ENCODE measurements around the gene CRABP1.
"Not testable (repeated sequence)": the region's sequence is repeated elsewhere in the genome, so short reads cannot be mapped to it uniquely, and the experiment has no call there.

CRABP1 gene

GRCh38 chr15:78380143-78380542 lies 40.0 kb downstream of the CRABP1 start:
- FAIRE-seq = not testable (repeated sequence)

- FAIRE-seq = no peak
Observed at GRCh38 chr15:78382114-78382880, 42.1 kb downstream of the CRABP1 start.

GRCh38 chr15:78384651-78385050 lies 44.5 kb downstream of the CRABP1 start:
- FAIRE-seq = no peak

GRCh38 chr15:78387246-78388037 lies 47.3 kb downstream of the CRABP1 start:
- no peak for FAIRE-seq

GRCh38 chr15:78388865-78389264 lies 48.7 kb downstream of the CRABP1 start:
- no peak for FAIRE-seq

GRCh38 chr15:78389322-78389721 lies 49.2 kb downstream of the CRABP1 start:
- FAIRE-seq = no peak

GRCh38 chr15:78389738-78390137 lies 49.6 kb downstream of the CRABP1 start:
- no peak for FAIRE-seq

GRCh38 chr15:78390242-78390641 lies 50.1 kb downstream of the CRABP1 start:
- FAIRE-seq = no peak

GRCh38 chr15:78390826-78391225 lies 50.7 kb downstream of the CRABP1 start:
- FAIRE-seq = no peak

GRCh38 chr15:78391781-78392180 lies 51.6 kb downstream of the CRABP1 start:
- no peak for FAIRE-seq

GRCh38 chr15:78392430-78392829 lies 52.3 kb downstream of the CRABP1 start:
- FAIRE-seq = no peak

- no peak for FAIRE-seq
Observed at GRCh38 chr15:78393137-78393536, 53.0 kb downstream of the CRABP1 start.

GRCh38 chr15:78394026-78394425 lies 53.9 kb downstream of the CRABP1 start:
- FAIRE-seq = no peak

GRCh38 chr15:78394981-78395616 lies 54.9 kb downstream of the CRABP1 start:
- no peak for FAIRE-seq

- FAIRE-seq = no peak
Observed at GRCh38 chr15:78396186-78396814, 56.1 kb downstream of the CRABP1 start.

GRCh38 chr15:78396976-78397375 lies 56.8 kb downstream of the CRABP1 start:
- no peak for FAIRE-seq

GRCh38 chr15:78397382-78397781 lies 57.2 kb downstream of the CRABP1 start:
- no peak for FAIRE-seq

All from colon (tissue), 2 donors.